ENCODE measurements around the gene TBKBP1.
A peak's percentile ranks its signal among the peaks of the same experiment; 100 is the strongest.

The TBKBP1 gene

GRCh38 chr17:47693731-47694580 lies at the start of gene TBKBP1:
Gene TBKBP1 (plus strand): TSS chr17:47694161. CDS start chr17:47696113, 1,952 bp downstream.
- peak; percentile 72 for DNase-seq

- DNase-seq: no peak
These were observed 49.6 kb upstream of the TBKBP1 start for GRCh38 chr17:47644324-47644723.

GRCh38 chr17:47649153-47649971 lies 44.6 kb upstream of the TBKBP1 start, which contains the start of gene KPNB1:
Gene KPNB1 (plus strand): TSS chr17:47649919. CDS start chr17:47650245, 326 bp downstream.
- DNase-seq: peak; percentile 97

GRCh38 chr17:47649972-47650524 lies 43.9 kb upstream of the TBKBP1 start:
- peak; percentile 64 for DNase-seq

GRCh38 chr17:47650525-47651522 lies 43.1 kb upstream of the TBKBP1 start:
- peak; percentile 95 for DNase-seq

GRCh38 chr17:47651704-47652103 lies 42.3 kb upstream of the TBKBP1 start:
- no peak for DNase-seq

GRCh38 chr17:47652570-47652969 lies 41.4 kb upstream of the TBKBP1 start:
- no peak for DNase-seq

- no peak for DNase-seq
These were observed 40.5 kb upstream of the TBKBP1 start for GRCh38 chr17:47653442-47653841.

- DNase-seq: no peak
These were observed 39.0 kb upstream of the TBKBP1 start for GRCh38 chr17:47654991-47655390.

- DNase-seq: no peak
These were observed 33.9 kb upstream of the TBKBP1 start for GRCh38 chr17:47660064-47660492.

GRCh38 chr17:47663912-47664623 lies 29.9 kb upstream of the TBKBP1 start:
- DNase-seq: peak; percentile 67

GRCh38 chr17:47664624-47664941 lies 29.4 kb upstream of the TBKBP1 start:
- DNase-seq: no peak

GRCh38 chr17:47665655-47666054 lies 28.3 kb upstream of the TBKBP1 start:
- DNase-seq: no peak

GRCh38 chr17:47669081-47669480 lies 24.9 kb upstream of the TBKBP1 start:
- DNase-seq: no peak

- DNase-seq: no peak
These were observed 23.9 kb upstream of the TBKBP1 start for GRCh38 chr17:47670064-47670463.

- no peak for DNase-seq
These were observed 19.5 kb upstream of the TBKBP1 start for GRCh38 chr17:47674499-47674898.

- DNase-seq: no peak
These were observed 18.4 kb upstream of the TBKBP1 start for GRCh38 chr17:47675380-47676198.

- DNase-seq: no peak
These were observed 17.8 kb upstream of the TBKBP1 start for GRCh38 chr17:47676199-47676472.

- no peak for DNase-seq
These were observed 17.3 kb upstream of the TBKBP1 start for GRCh38 chr17:47676510-47677165.

- DNase-seq: no peak
These were observed 15.8 kb upstream of the TBKBP1 start for GRCh38 chr17:47678196-47678595.
